SK-N-SH (cell line): ENCODE data around the gene CCND1.
A peak's percentile ranks its signal among the peaks of the same experiment; 100 is the strongest.

Experiments
- GABPA ChIP-seq: IDR thresholded peaks from 2 replicates; pipeline ENCODE4 v1.4.0; 2012; ENCODE audit warnings: low read depth, mild to moderate bottlenecking
- MXI1 ChIP-seq: IDR thresholded peaks from 2 replicates; pipeline ENCODE4 v1.6.1; 2012; ENCODE audit warnings: mild to moderate bottlenecking, low read depth, low read length, improper control_type of control experiment
- POLR2AphosphoS5 ChIP-seq: IDR thresholded peaks from 2 replicates; pipeline ENCODE4 v1.6.1; 2012; ENCODE audit warnings: low read depth, low read length
- RCOR1 ChIP-seq: fragments of 150-350 bp; IDR thresholded peaks from 2 replicates; pipeline ENCODE4 v1.6.1; 2017; ENCODE audit warnings: antibody characterized with exemption, low read length
- RXRA ChIP-seq: IDR thresholded peaks from 2 replicates; pipeline ENCODE4 v1.4.0; 2012; ENCODE audit warnings: low read depth, mild to moderate bottlenecking, borderline replicate concordance
- TAF1 ChIP-seq: IDR thresholded peaks from 2 replicates; pipeline ENCODE4 v1.6.1; 2012; ENCODE audit warnings: low read depth, mild to moderate bottlenecking, low read length, moderate library complexity, borderline replicate concordance
- TF ChIP-seq, protein P1 (sequence below): IDR thresholded peaks from 2 replicates; pipeline ENCODE4 v1.4.0; 2012; ENCODE audit warnings: low read depth
- TF ChIP-seq, protein P2 (sequence below): fragments of 200-600 bp; sonication (generic); IDR thresholded peaks from 2 replicates; pipeline ENCODE4 v1.6.1; 2017; ENCODE audit warnings: antibody characterized with exemption, mild to moderate bottlenecking, moderate library complexity

DNA sequence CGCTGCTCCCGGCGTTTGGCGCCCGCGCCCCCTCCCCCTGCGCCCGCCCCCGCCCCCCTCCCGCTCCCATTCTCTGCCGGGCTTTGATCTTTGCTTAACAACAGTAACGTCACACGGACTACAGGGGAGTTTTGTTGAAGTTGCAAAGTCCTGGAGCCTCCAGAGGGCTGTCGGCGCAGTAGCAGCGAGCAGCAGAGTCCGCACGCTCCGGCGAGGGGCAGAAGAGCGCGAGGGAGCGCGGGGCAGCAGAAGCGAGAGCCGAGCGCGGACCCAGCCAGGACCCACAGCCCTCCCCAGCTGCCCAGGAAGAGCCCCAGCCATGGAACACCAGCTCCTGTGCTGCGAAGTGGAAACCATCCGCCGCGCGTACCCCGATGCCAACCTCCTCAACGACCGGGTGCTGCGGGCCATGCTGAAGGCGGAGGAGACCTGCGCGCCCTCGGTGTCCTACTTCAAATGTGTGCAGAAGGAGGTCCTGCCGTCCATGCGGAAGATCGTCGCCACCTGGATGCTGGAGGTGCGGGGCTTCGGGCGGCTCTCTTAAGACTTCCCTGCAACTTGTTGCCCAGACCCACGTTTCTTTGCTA lies at the start of gene CCND1:
- 0 out of 2 replicates have a peak, but pooled peaks have one; percentile 24 for TF ChIP-seq RCOR1
- TF ChIP-seq, protein P1, sequence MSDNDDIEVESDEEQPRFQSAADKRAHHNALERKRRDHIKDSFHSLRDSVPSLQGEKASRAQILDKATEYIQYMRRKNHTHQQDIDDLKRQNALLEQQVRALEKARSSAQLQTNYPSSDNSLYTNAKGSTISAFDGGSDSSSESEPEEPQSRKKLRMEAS, result peak; percentile 54
- TF ChIP-seq, protein P2, sequence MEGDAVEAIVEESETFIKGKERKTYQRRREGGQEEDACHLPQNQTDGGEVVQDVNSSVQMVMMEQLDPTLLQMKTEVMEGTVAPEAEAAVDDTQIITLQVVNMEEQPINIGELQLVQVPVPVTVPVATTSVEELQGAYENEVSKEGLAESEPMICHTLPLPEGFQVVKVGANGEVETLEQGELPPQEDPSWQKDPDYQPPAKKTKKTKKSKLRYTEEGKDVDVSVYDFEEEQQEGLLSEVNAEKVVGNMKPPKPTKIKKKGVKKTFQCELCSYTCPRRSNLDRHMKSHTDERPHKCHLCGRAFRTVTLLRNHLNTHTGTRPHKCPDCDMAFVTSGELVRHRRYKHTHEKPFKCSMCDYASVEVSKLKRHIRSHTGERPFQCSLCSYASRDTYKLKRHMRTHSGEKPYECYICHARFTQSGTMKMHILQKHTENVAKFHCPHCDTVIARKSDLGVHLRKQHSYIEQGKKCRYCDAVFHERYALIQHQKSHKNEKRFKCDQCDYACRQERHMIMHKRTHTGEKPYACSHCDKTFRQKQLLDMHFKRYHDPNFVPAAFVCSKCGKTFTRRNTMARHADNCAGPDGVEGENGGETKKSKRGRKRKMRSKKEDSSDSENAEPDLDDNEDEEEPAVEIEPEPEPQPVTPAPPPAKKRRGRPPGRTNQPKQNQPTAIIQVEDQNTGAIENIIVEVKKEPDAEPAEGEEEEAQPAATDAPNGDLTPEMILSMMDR, result 0 out of 2 replicates have a peak, but pooled peaks have one; percentile 27
- TF ChIP-seq GABPA, result no peak
- no peak for TF ChIP-seq RXRA
- TF ChIP-seq POLR2AphosphoS5, result peak; percentile 99
- TF ChIP-seq MXI1, result peak; percentile 59
- peak; percentile 97 for TF ChIP-seq TAF1
